Amniotic stem cell (primary cell): ENCODE measurements around the gene ATP13A2.

Source experiments
- DNase-seq: peaks from one replicate; lab custom pipeline; 2025; lab: John Stamatoyannopoulos, UW

The ATP13A2 gene

GRCh38 chr1:17031436-17031835, 19.7 kb upstream of the ATP13A2 start:
- no peak for DNase-seq

- no peak for DNase-seq
These were observed 18.5 kb upstream of the ATP13A2 start for GRCh38 chr1:17030206-17030605.

- no peak for DNase-seq
These were observed 17.0 kb upstream of the ATP13A2 start for GRCh38 chr1:17028662-17029188.

- no peak for DNase-seq
These were observed 16.2 kb upstream of the ATP13A2 start for GRCh38 chr1:17027900-17028299.

- no peak for DNase-seq
These were observed 15.7 kb upstream of the ATP13A2 start for GRCh38 chr1:17027403-17027802.

GRCh38 chr1:17024721-17025120, 13.0 kb upstream of the ATP13A2 start:
- no peak for DNase-seq

GRCh38 chr1:17023573-17023972, 11.8 kb upstream of the ATP13A2 start:
- no peak for DNase-seq

GRCh38 chr1:17023102-17023501, 11.4 kb upstream of the ATP13A2 start:
- no peak for DNase-seq

- DNase-seq: no peak
These were observed 10.2 kb upstream of the ATP13A2 start for GRCh38 chr1:17021896-17022295.

- no peak for DNase-seq
These were observed 8.8 kb upstream of the ATP13A2 start for GRCh38 chr1:17020502-17020901.

- DNase-seq: no peak
These were observed 7.1 kb upstream of the ATP13A2 start for GRCh38 chr1:17018849-17019248.

- DNase-seq: no peak
These were observed 5.7 kb upstream of the ATP13A2 start for GRCh38 chr1:17017435-17017834.

- no peak for DNase-seq
These were observed 4.6 kb upstream of the ATP13A2 start for GRCh38 chr1:17016317-17016661.

- DNase-seq: no peak
These were observed 3.2 kb upstream of the ATP13A2 start for GRCh38 chr1:17014671-17015567.

- DNase-seq: no peak
These were observed 2.0 kb upstream of the ATP13A2 start for GRCh38 chr1:17013491-17014320.

- DNase-seq: no peak
These were observed 1.2 kb upstream of the ATP13A2 start for GRCh38 chr1:17012775-17013490.

GRCh38 chr1:17011092-17011438, 663 bp downstream of the ATP13A2 start:
- DNase-seq: no peak

GRCh38 chr1:17009706-17010105, 2.0 kb downstream of the ATP13A2 start:
- DNase-seq: no peak

- no peak for DNase-seq
These were observed 3.4 kb downstream of the ATP13A2 start for GRCh38 chr1:17008208-17008855.

- DNase-seq: no peak
These were observed 4.6 kb downstream of the ATP13A2 start for GRCh38 chr1:17007121-17007520.

- no peak for DNase-seq
These were observed 6.4 kb downstream of the ATP13A2 start for GRCh38 chr1:17005365-17005740.
